Measurements from ENCODE around the gene NCMAP.

NCMAP gene

GRCh38 chr1:24636661-24637357 lies 80.9 kb downstream of the NCMAP start:
- DNase-seq, result no peak

DNA sequence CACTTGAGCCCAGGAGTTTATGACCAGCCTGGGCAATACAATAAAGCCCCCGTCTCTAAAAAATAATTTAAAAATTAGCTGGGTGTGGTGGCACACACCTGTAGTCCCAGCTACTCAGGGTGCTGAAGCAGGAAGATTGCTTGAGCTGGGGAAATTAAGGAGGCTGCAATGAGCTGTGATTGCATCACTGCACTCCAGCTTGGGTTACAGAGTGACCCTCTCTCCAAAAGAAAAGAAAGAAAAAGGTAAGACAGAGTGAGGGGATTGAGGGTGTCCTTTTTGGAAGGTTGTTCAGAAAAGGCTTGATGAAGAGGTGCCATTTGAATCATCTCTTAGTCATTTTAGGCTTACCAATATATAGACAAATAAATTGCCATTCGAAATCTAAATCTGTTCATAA lies 83.2 kb downstream of the NCMAP start:
- DNase-seq, result no peak

DNA sequence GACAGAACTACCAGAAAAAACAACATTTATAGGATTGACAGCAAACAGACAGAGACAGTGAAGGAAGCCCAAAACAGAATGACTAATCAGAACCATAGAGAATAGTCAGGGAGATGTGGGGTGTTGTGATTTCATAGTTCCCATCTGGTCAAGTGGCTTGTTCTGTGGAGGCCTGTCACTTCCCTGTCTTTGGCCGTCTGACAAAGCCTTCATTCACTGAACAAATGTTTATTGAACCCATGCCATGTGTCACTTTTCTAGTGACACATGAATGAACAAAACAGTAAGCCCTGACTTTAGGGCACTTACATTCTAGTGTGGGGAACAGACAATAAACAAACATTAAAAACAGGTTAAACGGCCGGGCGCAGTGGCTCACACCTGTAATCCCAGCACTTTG lies 84.0 kb downstream of the NCMAP start:
- no peak for DNase-seq

DNA sequence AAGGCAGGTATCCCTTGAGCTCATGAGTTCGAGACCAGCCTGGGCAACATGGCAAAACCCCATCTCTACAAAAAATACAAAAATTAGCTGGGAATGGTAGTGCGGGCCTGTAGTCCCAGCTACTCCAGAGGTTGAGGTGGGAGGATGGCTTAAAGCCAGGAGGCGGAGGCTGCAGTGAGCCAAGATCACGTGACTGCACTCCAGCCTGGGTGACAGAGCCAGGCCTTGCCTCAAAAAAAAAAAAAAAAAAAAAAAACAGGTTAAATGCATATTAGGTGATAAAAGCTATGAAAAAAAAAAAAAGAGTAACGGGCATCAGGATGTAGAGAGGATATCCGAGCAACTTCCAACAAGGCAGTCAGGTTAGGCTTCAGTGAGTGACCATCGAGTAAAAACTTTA lies 84.4 kb downstream of the NCMAP start:
- DNase-seq, result no peak

DNA sequence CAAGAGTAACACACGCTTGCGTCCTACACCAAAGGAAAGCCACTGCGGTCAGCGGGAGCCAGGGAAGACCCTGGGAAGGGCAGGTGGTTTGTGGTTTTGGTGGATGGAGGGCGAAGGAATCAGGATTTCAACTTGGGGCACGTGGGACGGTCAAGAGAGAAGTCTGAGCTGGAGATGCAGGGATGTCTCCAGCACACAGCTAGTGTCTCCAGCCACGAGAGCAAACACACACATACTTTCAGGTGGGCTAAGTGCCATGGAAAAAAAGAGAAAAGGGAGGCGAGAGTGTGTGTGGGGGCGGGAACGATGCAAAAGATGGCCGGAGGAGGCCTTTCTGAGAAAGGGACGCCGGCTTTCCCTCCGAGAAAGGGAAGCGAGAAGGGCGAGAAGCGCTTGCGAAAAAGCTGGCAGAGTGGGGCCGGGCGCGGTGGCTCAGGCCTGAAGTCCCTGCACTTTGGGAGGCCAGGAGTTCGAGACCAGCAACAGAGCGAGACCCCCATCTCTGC lies 85.8 kb downstream of the NCMAP start:
- no peak for DNase-seq

GRCh38 chr1:24642481-24643362 lies 86.8 kb downstream of the NCMAP start, which contains the start of gene SRRM1:
Gene SRRM1, plus strand, starts transcription at chr1:24643302. Its CDS starts 25 bp downstream, at chr1:24643327.
- peak; percentile 93 to 99 for DNase-seq

DNA sequence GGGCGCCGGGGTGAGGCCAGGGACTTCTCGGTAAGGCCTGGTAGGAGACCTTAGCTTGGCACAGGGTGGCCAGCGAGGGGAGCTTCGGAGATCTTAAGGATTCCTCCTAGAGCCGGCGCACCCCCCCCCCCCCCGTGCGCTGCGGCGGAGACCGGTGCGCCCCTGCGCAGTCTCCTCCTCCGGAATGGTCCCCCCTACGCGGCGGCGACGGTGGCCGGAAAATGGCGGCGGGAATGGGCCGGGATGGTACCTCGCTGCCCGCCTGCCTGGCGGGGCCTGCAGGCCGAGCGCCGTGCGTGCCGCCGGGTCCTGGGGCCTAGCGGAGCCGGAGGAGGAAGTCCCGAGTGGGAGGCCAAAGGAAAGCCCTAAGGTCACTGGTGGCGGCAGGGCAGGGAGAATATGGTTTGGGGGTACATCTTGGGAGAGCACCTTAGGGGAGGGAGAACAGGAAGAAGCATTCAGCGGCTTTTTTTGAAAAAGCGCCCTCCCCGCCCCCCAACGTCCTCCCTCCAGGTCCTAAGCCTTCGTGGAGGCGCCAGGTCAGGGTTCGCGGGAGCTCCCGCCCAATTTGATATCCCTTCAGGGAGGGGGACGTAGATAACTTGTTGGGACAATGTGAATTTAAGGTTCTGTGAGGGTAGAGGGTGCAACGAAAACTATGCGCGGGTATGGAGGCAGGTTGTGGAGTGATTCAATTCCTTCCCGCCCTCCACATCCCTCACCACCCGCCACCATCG lies 87.6 kb downstream of the NCMAP start:
- no peak for DNase-seq

GRCh38 chr1:24644100-24644384 lies 88.2 kb downstream of the NCMAP start:
- no peak for DNase-seq

DNA sequence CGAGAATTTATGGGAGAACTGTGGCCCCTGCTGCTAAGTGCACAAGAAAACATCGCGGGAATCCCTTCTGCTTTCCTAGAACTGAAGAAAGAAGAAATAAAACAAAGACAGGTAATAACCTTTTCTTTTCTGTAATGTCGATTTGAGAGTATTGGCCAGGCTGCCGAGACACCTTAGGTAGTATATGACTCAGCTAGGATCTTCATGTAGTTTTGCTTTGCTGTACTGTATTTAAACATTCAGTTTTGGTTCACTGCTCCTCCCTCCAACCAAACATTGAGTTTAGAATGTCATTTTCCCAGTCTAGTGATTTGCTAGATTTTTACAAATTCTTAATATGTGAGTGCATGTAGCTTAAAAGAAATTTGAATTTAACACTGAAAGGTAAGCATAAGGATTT lies 93.0 kb downstream of the NCMAP start:
- DNase-seq, result no peak

- DNase-seq, result no peak
Observed at GRCh38 chr1:24652382-24652781, 96.5 kb downstream of the NCMAP start.

DNA sequence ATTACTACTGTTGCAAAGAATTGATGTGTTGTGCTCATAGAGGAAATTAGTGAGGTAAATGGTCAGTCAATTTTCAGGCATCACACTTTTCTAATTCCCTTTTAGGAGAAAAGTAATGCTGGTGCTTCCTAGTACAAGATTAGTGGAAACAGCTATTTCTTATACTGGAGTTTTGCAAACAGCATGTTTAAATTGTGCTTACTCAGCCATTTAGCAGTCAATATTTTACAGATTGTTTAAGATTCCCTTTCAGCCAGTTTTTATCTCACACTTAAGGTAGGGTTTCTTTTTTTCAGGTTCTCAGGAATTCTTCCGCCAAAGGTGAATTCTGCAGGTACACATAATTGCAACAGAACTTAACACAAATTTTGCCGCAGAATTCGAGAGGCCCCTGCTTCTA lies 98.1 kb downstream of the NCMAP start:
- DNase-seq, result no peak

DNA sequence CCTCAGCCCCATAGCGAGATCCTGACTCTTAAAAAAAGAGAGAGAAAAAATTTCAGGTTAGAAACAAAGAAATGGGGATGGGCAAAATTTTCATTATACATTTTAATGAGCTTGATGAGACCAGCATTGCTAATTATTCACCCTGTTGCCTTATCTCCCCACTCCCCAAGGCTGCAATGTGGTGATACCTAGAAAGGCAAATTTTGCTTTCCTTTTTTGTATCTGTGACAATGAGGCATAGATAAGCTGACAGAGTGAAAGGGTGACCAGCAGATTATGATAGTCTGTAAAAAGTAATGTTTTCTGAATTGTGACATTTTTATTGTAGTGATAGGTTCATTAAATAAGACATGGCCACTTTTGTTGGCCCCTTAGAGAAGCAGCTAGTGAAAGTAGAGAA lies 100.2 kb downstream of the NCMAP start:
- no peak for DNase-seq

DNA sequence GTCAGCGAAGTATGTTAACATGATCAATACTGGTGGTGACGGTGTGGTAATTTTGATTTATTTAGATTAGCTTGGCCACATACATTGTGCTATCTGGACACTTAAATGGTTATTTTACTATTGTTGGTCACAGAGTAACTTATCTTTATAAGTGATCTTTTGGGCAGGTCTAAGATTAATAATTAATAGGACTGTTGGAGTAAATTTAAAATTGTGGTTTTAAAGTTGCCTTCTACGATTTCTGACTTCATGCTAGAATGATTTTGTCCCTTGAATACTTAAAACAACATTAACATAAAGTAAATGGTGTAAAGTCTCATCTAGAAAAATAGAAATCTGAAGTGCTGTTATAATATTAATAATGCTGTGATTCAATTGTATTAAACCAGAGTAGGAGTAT lies 101.9 kb downstream of the NCMAP start:
- no peak for DNase-seq
